ENCODE data around the gene EFCAB6. TPM values are rescaled to one million over a fixed set of nuclear protein-coding genes. Genes with fewer than 3 reads are reported as not detected.

The EFCAB6 gene
- total RNA-seq, 2 experiments from 2014 or later = 0.56 to 0.71 TPM

- no peak for DNase-seq
- ChIA-PET CTCF (no interaction called here), POLR2A (no interaction called here)
- H3K4me3 Mint-ChIP-seq = no peak overlapping the region
- H3K9me3 Mint-ChIP-seq (ENCODE audit: low read depth) = peaks cover 4% of the 10 kb centered on the region
- no peaks in the 10 kb centered on the region for H3K4me1 Mint-ChIP-seq
- ATAC-seq = no peak
- intact Hi-C loops (cut with DNase I, micrococcal nuclease) = no loop called here
- H3K27me3 Mint-ChIP-seq = peaks cover 21% of the 10 kb centered on the region
- no peak overlapping the region for H3K27ac Mint-ChIP-seq
- no peaks in the 10 kb centered on the region for H3K36me3 Mint-ChIP-seq (ENCODE audit: low read depth)
Observed at GRCh38 chr22:43853328-43853931, 41.3 kb upstream of the EFCAB6 start.

DNA sequence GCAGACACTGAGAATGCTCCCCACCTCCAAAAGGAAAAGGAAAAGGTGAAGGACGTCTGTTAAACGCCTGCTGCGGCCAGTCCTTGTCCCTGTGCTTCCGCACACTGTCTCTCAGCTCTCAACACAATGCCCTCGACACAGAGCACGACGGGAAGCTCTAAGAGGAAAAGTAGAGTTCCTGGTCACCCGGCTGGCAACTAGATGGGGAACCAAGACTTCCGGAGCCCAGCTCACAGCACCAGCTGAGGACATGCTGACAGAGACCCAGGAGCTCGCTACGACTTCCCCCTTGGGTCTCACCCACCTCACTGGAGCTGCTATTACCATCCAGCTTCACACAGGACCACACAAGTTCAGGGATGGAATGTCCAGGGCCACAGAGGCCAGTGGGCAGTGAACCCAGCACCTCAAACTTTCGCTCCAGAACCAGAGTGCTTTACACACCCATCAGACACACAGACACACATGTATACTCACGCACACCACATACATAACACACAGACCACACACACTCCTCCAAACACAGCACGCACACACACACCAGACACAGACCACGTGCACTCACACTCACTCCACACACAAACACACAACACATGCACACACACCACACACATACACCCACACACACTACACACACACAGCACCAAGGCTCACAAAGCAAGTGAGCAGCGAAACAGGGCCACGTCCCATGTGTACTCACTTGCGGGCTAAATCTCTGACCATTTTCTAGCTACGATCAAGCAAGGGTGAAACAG is 40.6 kb upstream of the EFCAB6 start:
- ChIA-PET POLR2A (no interaction called here), CTCF (interaction anchor here (1.0 kb wide), 1 partner anchor 32 kb away, joined by 3 read pairs; no protein-coding TSS in a partner anchor)
- Mint-ChIP-seq H3K36me3 (ENCODE audit: low read depth) (no peaks in the 10 kb centered on the region), H3K9me3 (ENCODE audit: low read depth) (peaks cover 4% of the 10 kb centered on the region), H3K4me1 (no peaks in the 10 kb centered on the region), H3K27me3 (peaks cover 21% of the 10 kb centered on the region), H3K4me3 (no peak overlapping the region), H3K27ac (no peak overlapping the region)
- intact Hi-C loops (cut with DNase I, micrococcal nuclease) = no loop called here
- no peak for ATAC-seq
- DNase-seq = no peak

- H3K9me3 Mint-ChIP-seq (ENCODE audit: low read depth) = peaks cover 2% of the 10 kb centered on the region
- no peaks in the 10 kb centered on the region for H3K4me1 Mint-ChIP-seq
- H3K27me3 Mint-ChIP-seq = peaks cover 18% of the 10 kb centered on the region
- CTCF ChIA-PET = interaction anchor here (1.0 kb wide), 1 partner anchor 33 kb away, joined by 3 read pairs; no protein-coding TSS in a partner anchor
- H3K4me3 Mint-ChIP-seq = no peak overlapping the region
- H3K36me3 Mint-ChIP-seq (ENCODE audit: low read depth) = no peaks in the 10 kb centered on the region
- no peak overlapping the region for H3K27ac Mint-ChIP-seq
- DNase-seq = no peak
- POLR2A ChIA-PET = no interaction called here
- ATAC-seq = no peak
- intact Hi-C loops (cut with DNase I, micrococcal nuclease) = no loop called here
Observed at GRCh38 chr22:43851979-43852307, 39.8 kb upstream of the EFCAB6 start.

DNA sequence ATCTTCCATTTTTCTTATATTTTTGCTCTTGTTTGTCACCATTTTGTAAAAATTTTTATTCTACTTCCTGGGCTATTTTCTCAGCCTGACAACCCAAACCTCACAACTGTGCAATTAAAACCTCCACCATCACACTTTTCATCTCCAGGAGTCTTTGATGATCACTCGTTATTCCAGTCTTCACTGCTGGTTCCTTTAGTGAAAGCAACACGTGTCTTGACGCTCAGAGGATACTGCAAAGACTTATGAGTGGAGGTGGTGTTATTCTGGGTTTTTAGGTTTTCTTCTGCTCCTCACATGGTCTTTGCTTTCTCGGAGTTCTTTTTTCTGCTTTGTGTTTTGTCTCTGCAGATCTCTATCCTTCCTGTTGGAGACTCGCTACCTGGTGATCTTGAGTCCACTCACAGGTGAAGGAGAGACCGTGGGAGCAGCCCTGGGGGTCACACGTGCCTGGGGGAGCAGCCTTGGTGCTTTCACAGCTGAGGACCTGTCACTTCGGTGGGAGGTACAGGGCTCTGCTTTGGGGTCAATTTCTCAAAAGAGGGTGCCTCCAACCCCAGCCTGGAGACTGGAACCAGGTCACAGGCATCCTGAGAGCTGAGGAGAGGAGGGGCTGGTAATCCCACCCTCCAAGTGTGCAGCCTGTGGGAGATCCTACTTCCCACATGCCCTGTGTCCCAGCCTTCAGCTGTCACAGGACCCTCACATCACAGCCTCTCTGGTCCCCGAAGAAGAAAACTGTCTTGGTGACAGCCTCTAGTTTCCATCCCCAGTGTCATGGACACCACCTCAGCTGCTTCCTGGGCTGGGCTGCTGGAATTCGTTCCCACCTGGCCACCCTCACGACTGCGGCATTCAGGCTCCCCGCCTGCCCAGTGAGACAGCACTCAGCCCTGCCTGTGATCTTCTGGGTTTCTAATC is 39.2 kb upstream of the EFCAB6 start:
- POLR2A ChIA-PET = no interaction called here
- no peak for DNase-seq
- H3K9me3 Mint-ChIP-seq (ENCODE audit: low read depth) = no peaks in the 10 kb centered on the region
- H3K36me3 Mint-ChIP-seq (ENCODE audit: low read depth) = no peaks in the 10 kb centered on the region
- no peak for ATAC-seq
- peaks cover 15% of the 10 kb centered on the region for H3K27me3 Mint-ChIP-seq
- H3K27ac Mint-ChIP-seq = no peak overlapping the region
- no peaks in the 10 kb centered on the region for H3K4me1 Mint-ChIP-seq
- intact Hi-C loops (cut with DNase I, micrococcal nuclease) = no loop called here
- H3K4me3 Mint-ChIP-seq = no peak overlapping the region
- CTCF ChIA-PET = interaction anchor here (1.0 kb wide), 1 partner anchor 34 kb away, joined by 3 read pairs; no protein-coding TSS in a partner anchor

DNA sequence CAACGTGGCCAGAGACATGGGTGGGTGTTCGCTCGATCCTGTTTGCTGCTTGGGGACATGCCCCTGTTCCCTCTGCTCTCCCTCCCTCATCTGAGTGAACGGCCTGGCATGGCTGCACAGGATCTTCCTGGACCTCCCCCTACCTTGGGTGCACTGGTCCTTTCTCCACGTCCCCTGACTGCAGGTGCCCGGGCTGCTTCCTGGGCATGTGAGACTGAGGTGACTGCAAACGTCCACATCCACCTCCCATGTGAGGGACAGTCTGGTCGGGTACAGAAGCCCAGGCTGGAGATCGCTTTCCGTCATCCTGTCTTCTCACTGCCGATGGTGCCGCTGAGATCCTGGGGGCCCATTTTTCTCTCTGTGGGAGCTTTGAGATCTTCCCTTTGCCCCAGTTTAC is 38.4 kb upstream of the EFCAB6 start:
- POLR2A ChIA-PET = no interaction called here
- H3K36me3 Mint-ChIP-seq (ENCODE audit: low read depth) = no peaks in the 10 kb centered on the region
- no peaks in the 10 kb centered on the region for H3K9me3 Mint-ChIP-seq (ENCODE audit: low read depth)
- no peaks in the 10 kb centered on the region for H3K4me1 Mint-ChIP-seq
- H3K27me3 Mint-ChIP-seq = peaks cover 15% of the 10 kb centered on the region
- H3K27ac Mint-ChIP-seq = no peak overlapping the region
- ATAC-seq (no peak), DNase-seq (no peak)
- no peak overlapping the region for H3K4me3 Mint-ChIP-seq
- CTCF ChIA-PET = interaction anchor here (0.5 kb wide), 1 partner anchor 331 kb away, joined by 3 read pairs; no protein-coding TSS in a partner anchor
- intact Hi-C loops (cut with DNase I, micrococcal nuclease) = no loop called here

GRCh38 chr22:43849731-43850130 is 37.6 kb upstream of the EFCAB6 start:
- CTCF ChIA-PET = no interaction called here
- ATAC-seq (no peak), DNase-seq (no peak)
- Mint-ChIP-seq H3K4me1 (no peaks in the 10 kb centered on the region), H3K27me3 (peaks cover 12% of the 10 kb centered on the region), H3K27ac (no peak overlapping the region), H3K9me3 (ENCODE audit: low read depth) (no peaks in the 10 kb centered on the region), H3K36me3 (ENCODE audit: low read depth) (no peaks in the 10 kb centered on the region), H3K4me3 (no peak overlapping the region)
- POLR2A ChIA-PET = no interaction called here
- intact Hi-C loops (cut with DNase I, micrococcal nuclease) = no loop called here

DNA sequence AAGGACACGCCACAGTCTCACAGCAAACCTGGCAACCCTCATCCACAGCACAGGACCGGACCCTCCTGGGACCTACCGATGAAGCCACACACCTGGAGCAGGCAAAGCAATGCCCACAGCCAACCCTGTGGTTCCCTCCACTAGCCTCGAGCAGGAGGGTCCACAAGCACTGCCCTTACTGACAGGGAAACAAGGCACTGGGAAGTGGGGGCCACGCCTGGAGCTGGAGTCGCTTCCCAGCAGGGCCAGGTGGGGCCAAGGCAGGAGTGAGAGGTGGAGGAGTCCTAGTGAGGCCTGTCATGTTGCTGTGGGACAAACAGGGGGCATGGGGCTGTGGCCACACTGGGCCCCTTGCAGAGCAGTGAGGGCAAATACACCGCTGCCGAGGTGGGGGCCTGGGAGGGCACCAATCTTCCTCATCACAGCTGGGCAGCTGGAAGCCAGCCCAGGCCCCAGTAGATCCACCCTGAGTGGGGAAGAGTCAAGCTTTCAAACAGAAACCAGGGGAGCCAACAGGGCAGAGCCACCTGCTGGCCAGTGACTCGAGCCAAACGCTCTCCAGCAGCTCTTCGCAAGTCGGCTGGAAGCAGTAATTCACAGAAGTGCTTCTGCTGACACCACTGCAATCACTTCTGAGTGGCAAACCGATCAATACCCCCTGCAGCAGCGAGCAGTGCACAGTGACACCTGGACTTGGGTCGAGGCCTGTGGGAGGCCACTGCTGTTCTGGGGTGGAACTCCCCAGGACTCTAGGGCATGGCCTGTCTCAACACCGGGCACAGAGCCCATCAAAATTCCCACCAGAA is 36.5 kb upstream of the EFCAB6 start:
- ChIA-PET POLR2A (no interaction called here), CTCF (no interaction called here)
- H3K36me3 Mint-ChIP-seq (ENCODE audit: low read depth) = no peaks in the 10 kb centered on the region
- H3K27me3 Mint-ChIP-seq = peaks cover 11% of the 10 kb centered on the region
- H3K27ac Mint-ChIP-seq = no peak overlapping the region
- no peaks in the 10 kb centered on the region for H3K9me3 Mint-ChIP-seq (ENCODE audit: low read depth)
- no peak for DNase-seq
- no peak for ATAC-seq
- no peaks in the 10 kb centered on the region for H3K4me1 Mint-ChIP-seq
- H3K4me3 Mint-ChIP-seq = no peak overlapping the region
- intact Hi-C loops (cut with DNase I, micrococcal nuclease) = no loop called here

DNA sequence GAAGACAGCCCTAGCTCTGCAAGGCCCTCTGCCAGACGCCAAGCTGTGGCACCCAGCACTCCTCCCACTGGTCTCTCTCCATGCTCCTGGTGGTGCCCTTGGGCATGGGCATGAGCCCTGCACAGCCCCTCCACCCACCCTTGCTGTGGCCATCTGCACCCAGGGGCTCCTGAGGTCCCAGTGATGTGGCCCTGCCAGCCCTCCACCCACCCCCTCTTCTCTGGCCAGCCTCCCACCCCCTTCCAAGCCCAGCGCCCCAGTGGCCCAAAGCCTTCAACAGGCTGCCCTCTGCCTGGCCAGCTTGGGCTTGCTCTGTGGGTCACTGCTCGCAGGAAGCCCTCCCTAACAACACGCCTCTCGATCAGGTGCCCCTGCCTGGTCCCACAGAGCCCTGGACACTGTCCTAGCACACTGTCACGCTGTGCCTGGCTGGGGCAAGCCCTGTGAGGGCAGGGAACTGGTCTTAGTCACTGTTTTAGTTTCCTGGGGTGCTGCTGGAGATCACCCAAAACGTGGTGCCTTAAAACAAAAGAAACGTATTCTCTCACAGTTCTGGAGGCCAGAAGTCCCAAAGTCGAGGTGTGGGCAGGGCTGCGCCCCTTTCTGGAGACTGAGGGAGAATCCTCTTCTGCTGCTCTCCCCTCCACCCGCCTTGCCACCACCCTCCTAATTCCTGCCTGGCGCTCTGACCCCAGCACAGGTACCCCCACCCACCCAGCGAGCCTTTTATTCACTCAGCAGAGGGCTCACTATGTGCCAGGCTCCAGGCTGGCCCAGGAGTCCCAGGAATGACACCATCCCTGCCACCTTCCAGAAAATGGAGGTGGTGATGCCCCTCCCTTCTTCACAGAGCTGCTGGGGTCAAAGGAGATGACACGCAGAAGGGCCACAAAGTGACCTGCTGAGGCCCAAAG is 35.5 kb upstream of the EFCAB6 start:
- DNase-seq (no peak), ATAC-seq (no peak)
- ChIA-PET CTCF (no interaction called here), POLR2A (no interaction called here)
- H3K27ac Mint-ChIP-seq = no peak overlapping the region
- H3K4me3 Mint-ChIP-seq = no peak overlapping the region
- no peaks in the 10 kb centered on the region for H3K36me3 Mint-ChIP-seq (ENCODE audit: low read depth)
- intact Hi-C loops (cut with DNase I, micrococcal nuclease) = no loop called here
- peaks cover 6% of the 10 kb centered on the region for H3K27me3 Mint-ChIP-seq
- no peaks in the 10 kb centered on the region for H3K4me1 Mint-ChIP-seq
- no peaks in the 10 kb centered on the region for H3K9me3 Mint-ChIP-seq (ENCODE audit: low read depth)

GRCh38 chr22:43846966-43847365 is 34.9 kb upstream of the EFCAB6 start:
- no peak for ATAC-seq
- POLR2A ChIA-PET = no interaction called here
- no peaks in the 10 kb centered on the region for H3K9me3 Mint-ChIP-seq (ENCODE audit: low read depth)

DNA sequence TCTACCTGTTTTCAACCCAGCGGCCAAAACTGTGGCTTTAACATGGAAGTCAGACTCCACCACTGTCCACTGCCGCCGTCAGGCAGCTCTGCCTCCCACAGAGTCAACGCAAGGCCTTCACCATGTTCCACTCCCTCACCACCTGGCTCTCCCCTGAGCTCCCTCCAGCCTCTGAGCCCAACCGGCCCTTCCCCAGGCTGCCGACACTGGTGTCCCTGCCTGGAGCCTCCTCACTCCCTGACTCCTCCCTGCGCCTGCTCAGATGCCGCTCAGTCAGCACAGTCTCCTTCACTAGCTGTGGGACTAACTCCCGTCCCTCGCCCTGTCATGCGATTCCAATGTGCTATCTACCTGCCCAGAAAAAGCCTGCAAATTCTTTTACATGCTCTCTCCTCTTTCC is 33.9 kb upstream of the EFCAB6 start:
- ChIA-PET POLR2A (no interaction called here), CTCF (no interaction called here)
- intact Hi-C loops (cut with DNase I, micrococcal nuclease) = no loop called here
- Mint-ChIP-seq H3K4me3 (no peak overlapping the region), H3K27me3 (peaks cover 1% of the 10 kb centered on the region), H3K27ac (no peak overlapping the region), H3K36me3 (ENCODE audit: low read depth) (no peaks in the 10 kb centered on the region), H3K9me3 (ENCODE audit: low read depth) (no peaks in the 10 kb centered on the region), H3K4me1 (no peaks in the 10 kb centered on the region)
- DNase-seq (no peak), ATAC-seq (no peak)

More at GRCh38 chr22:43846966-43847365, 34.9 kb upstream of the EFCAB6 start:
- intact Hi-C loops (cut with DNase I, micrococcal nuclease) = no loop called here
- Mint-ChIP-seq H3K27ac (no peak overlapping the region), H3K27me3 (peaks cover 6% of the 10 kb centered on the region), H3K4me3 (no peak overlapping the region), H3K4me1 (no peaks in the 10 kb centered on the region), H3K36me3 (ENCODE audit: low read depth) (no peaks in the 10 kb centered on the region)
- CTCF ChIA-PET = no interaction called here
- DNase-seq = no peak

All from activated CD4-positive, alpha-beta T cell treated with anti-CD3 and anti-CD28 coated beads for 36 hours (primary cell).